Fibroblast of mammary gland (primary cell): ENCODE results near the gene SPRING1.
"Not testable (repeated sequence)": the region's sequence is repeated elsewhere in the genome, so short reads cannot be mapped to it uniquely, and the experiment has no call there.

Experiments
- DNase-seq: peaks from one replicate; pipeline ENCODE4 v3.0.0-alpha.2; 2010; ENCODE audit warnings: low read depth
- H3K4me3 ChIP-seq: 2 replicates; pipeline ENCODE4 v1.5.1; 2011; ENCODE audit warnings: low read depth, mild to moderate bottlenecking, low read length, moderate library complexity; ENCODE audit not compliant: control insufficient read depth
- TF ChIP-seq, protein P1 (sequence below): conservative IDR thresholded peaks from 2 replicates; pipeline ENCODE4 v1.5.1; 2011; ENCODE audit warnings: low read depth, low read length, inconsistent platforms; ENCODE audit not compliant: control insufficient read depth, insufficient read depth

The SPRING1 gene

DNA sequence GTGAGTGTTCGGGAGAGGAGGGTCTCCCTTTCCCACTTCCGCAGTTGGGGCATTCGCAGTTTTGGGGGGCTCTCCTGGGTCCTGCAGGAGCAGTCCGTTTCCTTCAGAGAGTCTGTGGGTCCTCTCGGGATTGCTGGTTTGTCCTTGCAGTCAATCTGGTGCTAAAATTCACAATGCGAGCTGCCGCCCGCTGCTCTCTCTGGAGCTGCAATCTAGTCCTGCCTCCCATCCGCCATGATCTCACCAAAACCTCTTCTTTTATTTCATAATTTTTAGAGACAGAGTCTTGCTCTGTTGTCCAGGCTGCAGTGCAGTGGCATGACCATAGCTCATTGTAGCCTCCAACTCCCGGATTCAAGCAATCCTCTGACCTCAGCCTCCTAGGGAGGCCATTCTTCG is 22.8 kb upstream of the SPRING1 start:
- TF ChIP-seq, protein P1, sequence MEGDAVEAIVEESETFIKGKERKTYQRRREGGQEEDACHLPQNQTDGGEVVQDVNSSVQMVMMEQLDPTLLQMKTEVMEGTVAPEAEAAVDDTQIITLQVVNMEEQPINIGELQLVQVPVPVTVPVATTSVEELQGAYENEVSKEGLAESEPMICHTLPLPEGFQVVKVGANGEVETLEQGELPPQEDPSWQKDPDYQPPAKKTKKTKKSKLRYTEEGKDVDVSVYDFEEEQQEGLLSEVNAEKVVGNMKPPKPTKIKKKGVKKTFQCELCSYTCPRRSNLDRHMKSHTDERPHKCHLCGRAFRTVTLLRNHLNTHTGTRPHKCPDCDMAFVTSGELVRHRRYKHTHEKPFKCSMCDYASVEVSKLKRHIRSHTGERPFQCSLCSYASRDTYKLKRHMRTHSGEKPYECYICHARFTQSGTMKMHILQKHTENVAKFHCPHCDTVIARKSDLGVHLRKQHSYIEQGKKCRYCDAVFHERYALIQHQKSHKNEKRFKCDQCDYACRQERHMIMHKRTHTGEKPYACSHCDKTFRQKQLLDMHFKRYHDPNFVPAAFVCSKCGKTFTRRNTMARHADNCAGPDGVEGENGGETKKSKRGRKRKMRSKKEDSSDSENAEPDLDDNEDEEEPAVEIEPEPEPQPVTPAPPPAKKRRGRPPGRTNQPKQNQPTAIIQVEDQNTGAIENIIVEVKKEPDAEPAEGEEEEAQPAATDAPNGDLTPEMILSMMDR: no peak
- DNase-seq: no peak
- no peak overlapping the region for H3K4me3 ChIP-seq

DNA sequence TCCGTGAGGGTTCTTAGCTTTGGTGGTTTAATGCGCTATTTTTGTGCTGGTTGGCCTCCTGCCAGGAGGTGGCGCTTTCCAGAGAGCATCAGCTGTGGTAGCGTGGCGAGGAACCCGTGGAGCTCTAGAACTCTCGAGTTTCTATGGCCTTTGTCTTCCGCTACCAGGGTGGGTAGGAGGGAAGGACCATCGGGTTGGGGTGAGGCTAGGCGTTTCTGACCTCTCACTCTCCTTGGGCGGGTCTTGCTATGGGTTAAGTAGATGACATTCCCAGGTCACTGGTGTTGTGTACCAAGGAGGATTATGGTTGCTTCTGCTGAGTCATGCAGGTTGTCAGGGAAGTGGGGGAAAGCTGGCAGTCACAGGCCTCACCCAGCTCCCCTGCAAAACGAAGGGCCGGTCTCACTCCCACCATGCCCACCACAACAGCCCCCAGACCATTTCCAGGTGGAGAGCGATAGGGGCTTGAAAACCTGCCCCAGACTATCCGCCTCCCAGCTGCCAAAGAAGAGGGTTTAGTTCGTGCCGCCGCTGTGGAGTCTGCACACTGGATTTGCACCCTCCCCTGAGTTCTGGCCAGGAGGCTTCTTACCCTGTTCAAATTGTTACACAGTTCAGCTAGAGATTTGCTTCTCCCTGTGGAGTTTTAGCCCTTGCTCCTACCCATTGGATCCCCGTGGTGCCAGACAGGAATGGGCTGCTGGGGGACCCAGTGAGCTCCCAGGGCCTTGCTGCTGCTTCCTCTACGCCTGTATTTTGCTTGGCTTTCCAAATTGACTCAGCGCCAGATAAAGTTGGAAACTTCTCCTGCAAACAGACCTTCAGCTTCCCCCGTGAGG is 22.1 kb upstream of the SPRING1 start:
- H3K4me3 ChIP-seq: no peak overlapping the region
- TF ChIP-seq, protein P1: no peak
- DNase-seq: no peak

DNA sequence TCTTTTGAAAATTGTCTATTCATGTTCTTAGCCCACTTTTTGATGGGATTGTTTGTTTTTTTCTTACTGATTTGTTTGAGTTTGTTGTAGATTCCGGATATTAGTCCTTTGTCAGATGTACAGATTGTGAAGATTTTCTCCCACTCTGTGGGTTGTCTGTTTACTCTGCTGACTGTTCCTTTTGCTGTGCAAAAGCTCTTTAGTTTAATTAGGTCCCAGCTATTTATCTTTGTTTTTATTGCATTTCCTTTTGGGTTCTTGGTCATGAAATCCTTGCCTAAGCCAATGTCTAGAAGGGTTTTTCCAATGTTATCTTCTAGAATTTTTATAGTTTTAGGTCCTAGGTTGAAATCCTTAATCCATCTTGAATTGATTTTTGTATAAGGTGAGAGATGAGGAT is 16.9 kb upstream of the SPRING1 start:
- not testable (repeated sequence) for H3K4me3 ChIP-seq, DNase-seq

GRCh38 chr12:116754097-116754496 is 16.2 kb upstream of the SPRING1 start:
- not testable (repeated sequence) for H3K4me3 ChIP-seq, DNase-seq

- H3K4me3 ChIP-seq: no peak overlapping the region
- TF ChIP-seq, protein P1: no peak
- DNase-seq: no peak
Measured at GRCh38 chr12:116750298-116750697, 12.4 kb upstream of the SPRING1 start.

DNA sequence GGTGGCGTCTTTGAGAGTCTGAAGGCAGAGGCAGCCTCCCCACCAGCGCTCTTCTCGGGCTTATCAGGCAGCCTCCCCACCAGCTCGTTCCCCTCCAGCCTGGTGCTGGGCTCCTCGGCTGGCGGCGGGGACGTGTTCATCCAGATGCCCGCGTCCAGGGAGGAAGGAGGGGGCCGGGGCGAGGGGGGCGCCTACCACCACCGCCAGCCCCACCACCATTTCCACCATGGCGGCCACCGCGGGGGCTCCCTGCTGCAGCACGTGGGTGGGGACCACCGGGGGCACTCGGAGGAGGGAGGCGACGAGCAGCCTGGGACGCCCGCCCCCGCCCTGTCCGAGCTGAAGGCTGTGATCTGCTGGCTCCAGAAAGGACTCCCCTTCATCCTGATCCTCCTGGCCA is 12.0 kb upstream of the SPRING1 start:
- no peak overlapping the region for H3K4me3 ChIP-seq
- no peak for DNase-seq
- TF ChIP-seq, protein P1: no peak

DNA sequence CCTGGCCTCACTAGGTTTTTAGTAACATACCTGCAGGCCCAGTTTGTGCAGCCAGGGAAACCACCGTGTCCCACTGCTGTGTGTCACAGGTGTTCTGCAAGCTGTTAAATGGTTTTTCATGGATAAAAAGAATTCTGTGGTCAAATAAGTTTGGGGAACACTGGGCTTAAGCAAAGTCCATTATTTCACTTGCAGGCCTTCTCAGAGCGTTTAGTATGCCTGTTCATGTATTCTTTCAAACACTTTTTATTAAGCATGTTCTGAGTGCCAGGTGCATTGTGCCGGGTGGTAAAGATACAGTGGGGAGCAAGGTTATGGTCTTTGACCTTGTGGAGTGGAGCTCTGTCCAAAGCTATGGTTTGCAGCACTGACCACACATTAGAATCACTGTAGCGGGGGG is 7.7 kb upstream of the SPRING1 start:
- TF ChIP-seq, protein P1: no peak
- no peak for DNase-seq
- no peak overlapping the region for H3K4me3 ChIP-seq

DNA sequence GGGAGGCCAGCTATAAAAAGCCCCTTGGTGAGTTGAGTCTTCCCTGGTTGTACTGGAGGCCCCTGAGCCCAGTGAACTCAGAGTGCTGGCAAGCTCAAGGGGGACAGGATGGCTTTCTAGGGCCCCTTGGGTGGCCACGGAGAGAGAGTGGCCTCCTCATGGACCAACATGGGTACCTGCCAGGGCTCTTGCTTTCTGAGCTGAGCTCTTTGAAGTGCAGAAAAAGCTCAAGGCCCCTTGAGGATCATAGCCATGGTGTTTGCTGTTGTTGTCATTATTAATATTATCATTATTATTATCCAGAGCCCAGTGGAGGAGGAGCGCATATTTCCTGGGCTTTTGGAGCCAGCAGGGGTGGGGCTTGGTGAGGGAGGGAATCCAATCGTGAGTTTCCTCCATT is 6.9 kb upstream of the SPRING1 start:
- TF ChIP-seq, protein P1: no peak
- DNase-seq: no peak
- no peak overlapping the region for H3K4me3 ChIP-seq

GRCh38 chr12:116742787-116743186 is 4.9 kb upstream of the SPRING1 start:
- not testable (repeated sequence) for DNase-seq, H3K4me3 ChIP-seq
